ENCODE measurements around the gene SOX1. TPM values are rescaled to one million over a fixed set of nuclear protein-coding genes. Genes with fewer than 3 reads are reported as not detected.

SOX1 gene
- total RNA-seq, 1 experiment from 2014 or later, result 0.15 TPM

DNA sequence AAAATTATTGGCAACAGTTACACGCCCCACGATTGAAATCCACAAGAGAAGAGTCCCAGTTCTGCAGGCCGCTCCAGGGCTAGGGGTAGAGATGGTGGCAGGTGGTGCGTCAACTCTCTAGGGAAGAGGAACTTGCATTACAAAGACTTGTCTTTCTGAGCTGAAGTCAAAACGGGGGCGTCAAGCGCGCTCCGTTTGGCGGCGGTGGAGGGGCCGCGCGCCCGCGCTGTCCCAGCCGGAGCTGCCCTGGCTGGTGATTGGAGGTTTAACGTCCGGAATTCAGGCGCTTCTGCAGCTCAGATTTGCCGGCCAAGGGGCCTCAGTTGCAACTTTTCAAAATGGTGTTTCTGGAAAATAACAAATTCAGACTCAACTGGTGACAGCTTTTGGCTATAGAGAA lies 38.9 kb downstream of the SOX1 start (continued):
- TF ChIP-seq MAX (CRISPR knock-in tag; IDR thresholded peaks at IDR 0.05), result peak; percentile 43; the same call in 1 of the 2 replicates

DNA sequence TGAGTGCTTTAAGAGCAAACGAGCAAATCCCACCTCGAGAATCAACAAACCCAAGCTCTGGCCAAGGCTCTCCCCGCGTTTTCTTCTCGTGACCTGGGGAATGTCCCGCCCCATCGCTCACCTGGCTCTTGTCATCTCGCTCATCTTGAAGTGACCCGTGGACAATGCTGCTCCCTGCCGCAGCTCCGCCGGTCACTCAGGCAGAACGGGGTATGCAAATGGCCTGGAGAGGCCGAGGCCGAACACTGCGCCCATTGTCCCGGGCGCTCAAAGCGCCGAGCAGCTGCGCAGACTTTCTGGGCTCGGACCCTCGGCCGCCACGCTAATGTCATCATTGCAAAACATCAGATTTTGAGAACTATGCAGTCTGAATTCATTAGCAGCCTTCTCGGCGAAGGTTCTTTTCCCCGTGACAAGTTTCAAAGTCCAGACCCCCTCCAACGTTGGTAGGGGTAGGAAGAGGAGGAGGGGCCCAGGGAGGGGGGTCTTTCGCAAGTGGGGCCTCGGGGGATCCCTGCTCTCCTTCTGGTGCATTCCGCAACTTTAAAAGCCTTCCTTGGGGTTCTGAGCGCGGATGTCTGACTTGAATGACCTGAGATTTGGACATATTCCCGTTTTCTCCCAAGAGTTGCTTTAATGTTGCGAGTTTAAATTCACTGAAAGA lies 39.7 kb downstream of the SOX1 start:
- no peaks in the 10 kb centered on the region for H3K9me3 Mint-ChIP-seq
- ChIA-PET CTCF (interaction anchor here (0.9 to 1.6 kb wide), 7 partner anchors 43 to 632 kb away, joined by 3 to 5 read pairs (median 3); no protein-coding TSS in a partner anchor), POLR2A (no interaction called here)
- ATAC-seq (peak; percentile 17), DNase-seq (ENCODE audit: low spot score) (peak; percentile 56)
- peaks cover 39% of the 10 kb centered on the region for H3K4me1 Mint-ChIP-seq
- no peak overlapping the region for H3K27ac Mint-ChIP-seq
- peak overlapping the region; percentile 70 for H3K4me3 Mint-ChIP-seq
- no peak for TF ChIP-seq FOXP1 (CRISPR knock-in tag; IDR thresholded peaks at IDR 0.05; ENCODE audit: borderline replicate concordance)
- TF ChIP-seq, protein P1, sequence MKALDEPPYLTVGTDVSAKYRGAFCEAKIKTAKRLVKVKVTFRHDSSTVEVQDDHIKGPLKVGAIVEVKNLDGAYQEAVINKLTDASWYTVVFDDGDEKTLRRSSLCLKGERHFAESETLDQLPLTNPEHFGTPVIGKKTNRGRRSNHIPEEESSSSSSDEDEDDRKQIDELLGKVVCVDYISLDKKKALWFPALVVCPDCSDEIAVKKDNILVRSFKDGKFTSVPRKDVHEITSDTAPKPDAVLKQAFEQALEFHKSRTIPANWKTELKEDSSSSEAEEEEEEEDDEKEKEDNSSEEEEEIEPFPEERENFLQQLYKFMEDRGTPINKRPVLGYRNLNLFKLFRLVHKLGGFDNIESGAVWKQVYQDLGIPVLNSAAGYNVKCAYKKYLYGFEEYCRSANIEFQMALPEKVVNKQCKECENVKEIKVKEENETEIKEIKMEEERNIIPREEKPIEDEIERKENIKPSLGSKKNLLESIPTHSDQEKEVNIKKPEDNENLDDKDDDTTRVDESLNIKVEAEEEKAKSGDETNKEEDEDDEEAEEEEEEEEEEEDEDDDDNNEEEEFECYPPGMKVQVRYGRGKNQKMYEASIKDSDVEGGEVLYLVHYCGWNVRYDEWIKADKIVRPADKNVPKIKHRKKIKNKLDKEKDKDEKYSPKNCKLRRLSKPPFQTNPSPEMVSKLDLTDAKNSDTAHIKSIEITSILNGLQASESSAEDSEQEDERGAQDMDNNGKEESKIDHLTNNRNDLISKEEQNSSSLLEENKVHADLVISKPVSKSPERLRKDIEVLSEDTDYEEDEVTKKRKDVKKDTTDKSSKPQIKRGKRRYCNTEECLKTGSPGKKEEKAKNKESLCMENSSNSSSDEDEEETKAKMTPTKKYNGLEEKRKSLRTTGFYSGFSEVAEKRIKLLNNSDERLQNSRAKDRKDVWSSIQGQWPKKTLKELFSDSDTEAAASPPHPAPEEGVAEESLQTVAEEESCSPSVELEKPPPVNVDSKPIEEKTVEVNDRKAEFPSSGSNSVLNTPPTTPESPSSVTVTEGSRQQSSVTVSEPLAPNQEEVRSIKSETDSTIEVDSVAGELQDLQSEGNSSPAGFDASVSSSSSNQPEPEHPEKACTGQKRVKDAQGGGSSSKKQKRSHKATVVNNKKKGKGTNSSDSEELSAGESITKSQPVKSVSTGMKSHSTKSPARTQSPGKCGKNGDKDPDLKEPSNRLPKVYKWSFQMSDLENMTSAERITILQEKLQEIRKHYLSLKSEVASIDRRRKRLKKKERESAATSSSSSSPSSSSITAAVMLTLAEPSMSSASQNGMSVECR (CRISPR knock-in tag; IDR thresholded peaks at IDR 0.05; ENCODE audit: borderline replicate concordance), result 0 out of 2 replicates have a peak, but pooled peaks have one; percentile 30
- no peaks in the 10 kb centered on the region for H3K36me3 Mint-ChIP-seq
- H3K27me3 Mint-ChIP-seq (ENCODE audit: low read depth), result peaks cover 83% of the 10 kb centered on the region

DNA sequence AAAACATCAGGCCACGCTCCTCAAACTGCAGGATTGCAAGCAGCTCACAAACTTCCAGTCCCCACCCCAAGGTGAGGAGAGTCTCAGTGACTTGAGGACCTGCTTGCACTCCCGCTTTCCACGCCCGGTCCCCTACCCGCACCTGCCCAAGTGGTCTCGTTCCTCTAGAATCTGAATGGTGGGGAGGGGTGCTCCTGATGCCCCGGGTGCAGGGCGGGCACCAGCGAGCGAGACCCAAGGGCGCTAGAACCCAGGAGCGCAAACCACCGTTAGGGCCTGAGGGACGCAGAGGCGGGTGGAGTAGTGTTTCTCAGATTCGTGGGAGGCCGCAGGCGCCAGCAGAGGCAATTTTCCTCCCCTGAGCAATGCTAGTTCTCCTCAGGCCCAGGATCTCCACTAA lies 40.3 kb downstream of the SOX1 start:
- Mint-ChIP-seq H3K4me1 (peaks cover 32% of the 10 kb centered on the region), H3K9me3 (no peaks in the 10 kb centered on the region), H3K27ac (no peak overlapping the region), H3K27me3 (ENCODE audit: low read depth) (peaks cover 80% of the 10 kb centered on the region), H3K36me3 (no peaks in the 10 kb centered on the region), H3K4me3 (peak overlapping the region; percentile 70)
- DNase-seq (ENCODE audit: low spot score), result no peak
- no peak for ATAC-seq
- ChIA-PET POLR2A (no interaction called here), CTCF (no interaction called here)
- no peak for TF ChIP-seq OVOL2 (CRISPR knock-in tag; IDR thresholded peaks at IDR 0.05; ENCODE audit: borderline replicate concordance)
- no peak for TF ChIP-seq ZNF512 (CRISPR knock-in tag; IDR thresholded peaks at IDR 0.05; ENCODE audit: borderline replicate concordance)
- TF ChIP-seq, protein P2, sequence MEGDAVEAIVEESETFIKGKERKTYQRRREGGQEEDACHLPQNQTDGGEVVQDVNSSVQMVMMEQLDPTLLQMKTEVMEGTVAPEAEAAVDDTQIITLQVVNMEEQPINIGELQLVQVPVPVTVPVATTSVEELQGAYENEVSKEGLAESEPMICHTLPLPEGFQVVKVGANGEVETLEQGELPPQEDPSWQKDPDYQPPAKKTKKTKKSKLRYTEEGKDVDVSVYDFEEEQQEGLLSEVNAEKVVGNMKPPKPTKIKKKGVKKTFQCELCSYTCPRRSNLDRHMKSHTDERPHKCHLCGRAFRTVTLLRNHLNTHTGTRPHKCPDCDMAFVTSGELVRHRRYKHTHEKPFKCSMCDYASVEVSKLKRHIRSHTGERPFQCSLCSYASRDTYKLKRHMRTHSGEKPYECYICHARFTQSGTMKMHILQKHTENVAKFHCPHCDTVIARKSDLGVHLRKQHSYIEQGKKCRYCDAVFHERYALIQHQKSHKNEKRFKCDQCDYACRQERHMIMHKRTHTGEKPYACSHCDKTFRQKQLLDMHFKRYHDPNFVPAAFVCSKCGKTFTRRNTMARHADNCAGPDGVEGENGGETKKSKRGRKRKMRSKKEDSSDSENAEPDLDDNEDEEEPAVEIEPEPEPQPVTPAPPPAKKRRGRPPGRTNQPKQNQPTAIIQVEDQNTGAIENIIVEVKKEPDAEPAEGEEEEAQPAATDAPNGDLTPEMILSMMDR (IDR thresholded peaks at IDR 0.05), result no peak
- no peak for TF ChIP-seq TEAD4 (CRISPR knock-in tag; IDR thresholded peaks at IDR 0.05)
- TF ChIP-seq, protein P3, sequence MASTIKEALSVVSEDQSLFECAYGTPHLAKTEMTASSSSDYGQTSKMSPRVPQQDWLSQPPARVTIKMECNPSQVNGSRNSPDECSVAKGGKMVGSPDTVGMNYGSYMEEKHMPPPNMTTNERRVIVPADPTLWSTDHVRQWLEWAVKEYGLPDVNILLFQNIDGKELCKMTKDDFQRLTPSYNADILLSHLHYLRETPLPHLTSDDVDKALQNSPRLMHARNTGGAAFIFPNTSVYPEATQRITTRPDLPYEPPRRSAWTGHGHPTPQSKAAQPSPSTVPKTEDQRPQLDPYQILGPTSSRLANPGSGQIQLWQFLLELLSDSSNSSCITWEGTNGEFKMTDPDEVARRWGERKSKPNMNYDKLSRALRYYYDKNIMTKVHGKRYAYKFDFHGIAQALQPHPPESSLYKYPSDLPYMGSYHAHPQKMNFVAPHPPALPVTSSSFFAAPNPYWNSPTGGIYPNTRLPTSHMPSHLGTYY (CRISPR knock-in tag; IDR thresholded peaks at IDR 0.05), result no peak
- TF ChIP-seq, protein P4, sequence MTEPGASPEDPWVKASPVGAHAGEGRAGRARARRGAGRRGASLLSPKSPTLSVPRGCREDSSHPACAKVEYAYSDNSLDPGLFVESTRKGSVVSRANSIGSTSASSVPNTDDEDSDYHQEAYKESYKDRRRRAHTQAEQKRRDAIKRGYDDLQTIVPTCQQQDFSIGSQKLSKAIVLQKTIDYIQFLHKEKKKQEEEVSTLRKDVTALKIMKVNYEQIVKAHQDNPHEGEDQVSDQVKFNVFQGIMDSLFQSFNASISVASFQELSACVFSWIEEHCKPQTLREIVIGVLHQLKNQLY (CRISPR knock-in tag; IDR thresholded peaks at IDR 0.05), result no peak
- TF ChIP-seq CREB1 (CRISPR knock-in tag; IDR thresholded peaks at IDR 0.05), result no peak
- TF ChIP-seq MYBL2 (CRISPR knock-in tag; IDR thresholded peaks at IDR 0.05), result no peak
- TF ChIP-seq, protein P5, sequence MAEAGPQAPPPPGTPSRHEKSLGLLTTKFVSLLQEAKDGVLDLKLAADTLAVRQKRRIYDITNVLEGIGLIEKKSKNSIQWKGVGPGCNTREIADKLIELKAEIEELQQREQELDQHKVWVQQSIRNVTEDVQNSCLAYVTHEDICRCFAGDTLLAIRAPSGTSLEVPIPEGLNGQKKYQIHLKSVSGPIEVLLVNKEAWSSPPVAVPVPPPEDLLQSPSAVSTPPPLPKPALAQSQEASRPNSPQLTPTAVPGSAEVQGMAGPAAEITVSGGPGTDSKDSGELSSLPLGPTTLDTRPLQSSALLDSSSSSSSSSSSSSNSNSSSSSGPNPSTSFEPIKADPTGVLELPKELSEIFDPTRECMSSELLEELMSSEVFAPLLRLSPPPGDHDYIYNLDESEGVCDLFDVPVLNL (CRISPR knock-in tag; IDR thresholded peaks at IDR 0.05; ENCODE audit: borderline replicate concordance, low read depth), result no peak
- TF ChIP-seq, protein P6, sequence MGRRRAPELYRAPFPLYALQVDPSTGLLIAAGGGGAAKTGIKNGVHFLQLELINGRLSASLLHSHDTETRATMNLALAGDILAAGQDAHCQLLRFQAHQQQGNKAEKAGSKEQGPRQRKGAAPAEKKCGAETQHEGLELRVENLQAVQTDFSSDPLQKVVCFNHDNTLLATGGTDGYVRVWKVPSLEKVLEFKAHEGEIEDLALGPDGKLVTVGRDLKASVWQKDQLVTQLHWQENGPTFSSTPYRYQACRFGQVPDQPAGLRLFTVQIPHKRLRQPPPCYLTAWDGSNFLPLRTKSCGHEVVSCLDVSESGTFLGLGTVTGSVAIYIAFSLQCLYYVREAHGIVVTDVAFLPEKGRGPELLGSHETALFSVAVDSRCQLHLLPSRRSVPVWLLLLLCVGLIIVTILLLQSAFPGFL (CRISPR knock-in tag; IDR thresholded peaks at IDR 0.05; ENCODE audit: borderline replicate concordance), result no peak
- no peak for TF ChIP-seq ZNF219 (CRISPR knock-in tag; IDR thresholded peaks at IDR 0.05; ENCODE audit: borderline replicate concordance)
- TF ChIP-seq USF2 (CRISPR knock-in tag; IDR thresholded peaks at IDR 0.05), result no peak
- TF ChIP-seq EMX1 (CRISPR knock-in tag; IDR thresholded peaks at IDR 0.05), result no peak
- TF ChIP-seq ZNF396 (CRISPR knock-in tag; IDR thresholded peaks at IDR 0.05; ENCODE audit: borderline replicate concordance), result no peak
- TF ChIP-seq IRF2 (CRISPR knock-in tag; IDR thresholded peaks at IDR 0.05; ENCODE audit: borderline replicate concordance, low read depth), result no peak
- no peak for TF ChIP-seq FOXP1 (CRISPR knock-in tag; IDR thresholded peaks at IDR 0.05; ENCODE audit: borderline replicate concordance)
